Caco-2 (cell line): ENCODE data around the gene AHNAK. TPM values are rescaled to one million over a fixed set of nuclear protein-coding genes. Genes with fewer than 3 reads are reported as not detected.

Experiments used
- BruUV-seq: library from RNA; stranded (reverse); fragments of 400-500 nt; replicated peaks from 2 replicates; lab custom pipeline; 2021; lab: Mats Ljungman, UMichigan
- CTCF ChIA-PET: fragments of 300-600 bp; sonication (Branson Sonifier 250); formaldehyde crosslinking; loops from one replicate; lab custom pipeline; 2022; ENCODE audit warnings: antibody characterized with exemption; lab: Charles Lee
- POLR2A ChIA-PET: fragments of 300-600 bp; sonication (Branson Sonifier 250); formaldehyde crosslinking; loops from one replicate; lab custom pipeline; 2022; ENCODE audit warnings: antibody characterized with exemption; lab: Charles Lee
- DNase-seq, 2 experiments: peaks; one replicate each; pipeline versions ENCODE4 v3.0.0 to v3.0.0-alpha.2; 2020 to 2022
- H3K27me3 ChIP-seq: replicated peaks from 2 replicates; pipeline ENCODE4 v1.6.0; 2011; ENCODE audit warnings: low read length; ENCODE audit not compliant: control insufficient read depth, insufficient read depth
- H3K36me3 ChIP-seq: 2 replicates; pipeline ENCODE4 v1.5.1; 2011; ENCODE audit warnings: low read length; ENCODE audit not compliant: control insufficient read depth, insufficient read depth
- H3K4me1 ChIP-seq: fragments of 250-450 bp; sonication (Bioruptor Pico); 2 replicates; pipeline ENCODE4 v1.5.1; 2020; ENCODE audit warnings: mild to moderate bottlenecking
- H3K4me3 ChIP-seq: 2 replicates; pipeline ENCODE4 v1.5.1; 2011; ENCODE audit warnings: low read depth, mild to moderate bottlenecking, control low read depth, low read length
- H3K9me3 ChIP-seq: fragments of 250-450 bp; sonication (Bioruptor Pico); 2 replicates; pipeline ENCODE4 v1.5.1; 2020; ENCODE audit warnings: mild to moderate bottlenecking, moderate library complexity
- H3K27ac Mint-ChIP-seq: one replicate; pipeline ENCODE4 v1.8.0; 2022; ENCODE audit warnings: mixed read lengths; ENCODE audit not compliant: unreplicated experiment
- H3K27me3 Mint-ChIP-seq: one replicate; pipeline ENCODE4 v1.8.0; 2022; ENCODE audit warnings: mixed read lengths; ENCODE audit not compliant: insufficient read depth, unreplicated experiment
- H3K36me3 Mint-ChIP-seq: one replicate; pipeline ENCODE4 v1.8.0; 2022; ENCODE audit warnings: mild to moderate bottlenecking, mixed read lengths; ENCODE audit not compliant: insufficient read depth, unreplicated experiment
- H3K4me1 Mint-ChIP-seq: one replicate; pipeline ENCODE4 v1.8.0; 2022; ENCODE audit warnings: low read depth, mixed read lengths; ENCODE audit not compliant: unreplicated experiment
- H3K4me3 Mint-ChIP-seq: one replicate; pipeline ENCODE4 v1.8.0; 2022; ENCODE audit warnings: mild to moderate bottlenecking, moderate library complexity, mixed read lengths; ENCODE audit not compliant: unreplicated experiment
- H3K9me3 Mint-ChIP-seq: one replicate; pipeline ENCODE4 v1.8.0; 2022; ENCODE audit warnings: mixed read lengths; ENCODE audit not compliant: unreplicated experiment
- intact Hi-C: fragments of 100-400 bp; cut with micrococcal nuclease; formaldehyde crosslinking; loops from one replicate; pipeline ENCODE4 v1.10.0; 2022; ENCODE audit not compliant: unreplicated experiment
- total RNA-seq: library from RNA; stranded (reverse); gene quantifications from 2 replicates; pipeline ENCODE4 v1.2.3, GENCODE V29; 2022
- TF ChIP-seq, protein P1 (sequence below), 2 experiments: fragments of 200-600 bp in 1 of 2; IDR thresholded peaks; 1 replicate in 1 of 2; 2 replicates in 1 of 2; pipeline versions ENCODE4 v1.5.1 to v1.8.0; 2011 to 2022; ENCODE audit warnings: antibody characterized with exemption in 1 of 2, control low read depth in 1 of 2, inconsistent platforms in 1 of 2, low read depth in 1 of 2, low read length in 1 of 2, mild to moderate bottlenecking in 1 of 2, moderate library complexity in 1 of 2; ENCODE audit not compliant: insufficient read depth in 1 of 2, severe bottlenecking in 1 of 2, unreplicated experiment in 1 of 2

The AHNAK gene
- total RNA-seq, 1 experiment from 2014 or later, result 312 TPM

DNA sequence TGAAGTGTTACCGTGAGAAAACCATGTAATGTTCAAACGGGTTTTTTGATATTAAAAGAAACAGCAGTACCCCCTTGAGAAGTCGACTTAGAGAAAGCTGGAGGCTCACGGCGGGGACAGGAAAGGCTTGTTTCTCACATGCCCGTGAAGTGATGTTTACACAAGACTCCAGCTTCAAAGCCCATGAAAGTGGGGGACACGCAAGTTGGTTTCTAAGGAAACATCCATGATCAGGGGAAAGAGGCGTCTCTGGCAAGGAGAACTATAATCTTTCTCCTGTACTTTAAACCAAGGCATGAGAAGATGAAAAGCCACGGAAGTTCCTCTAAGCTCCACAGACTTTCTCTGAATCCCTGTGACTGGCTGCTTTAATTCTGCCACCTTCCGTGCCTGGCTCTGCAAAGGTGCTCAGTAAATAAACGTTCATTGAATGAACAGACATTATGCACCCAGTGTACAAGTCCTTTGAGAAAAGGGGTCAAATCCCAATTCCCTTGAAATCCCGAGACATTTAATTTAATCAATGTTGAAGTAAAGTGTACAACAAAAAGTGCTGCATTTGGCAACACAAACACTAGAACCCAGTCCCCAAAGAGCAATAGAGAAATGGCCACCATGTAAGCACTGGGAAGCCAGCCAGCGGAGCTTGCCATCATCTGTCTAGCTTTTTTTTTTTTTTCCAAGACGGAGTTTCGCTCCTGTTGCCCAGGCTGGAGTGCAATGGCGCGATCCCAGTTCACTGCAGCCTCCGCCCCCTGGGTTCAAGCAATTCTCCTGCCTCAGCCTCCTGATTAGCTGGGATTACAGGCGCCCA is 58.7 kb downstream of the AHNAK start:
- Histone ChIP-seq H3K27me3 (no peaks in the 10 kb centered on the region), H3K4me3 (no peak overlapping the region), H3K36me3 (no peaks in the 10 kb centered on the region), H3K9me3 (no peaks in the 10 kb centered on the region), H3K4me1 (peaks cover 49% of the 10 kb centered on the region)
- ChIA-PET POLR2A (interaction anchor here (0.6 kb wide), 1 partner anchor 1724 kb away, joined by 3 read pairs; no protein-coding TSS in a partner anchor), CTCF (interaction anchor here (1.1 to 3.0 kb wide), 3 partner anchors 9 to 63 kb away, joined by 5 to 9 read pairs (median 7); no protein-coding TSS in a partner anchor)
- intact Hi-C loops, result no loop called here
- Mint-ChIP-seq H3K27me3 (no peaks in the 10 kb centered on the region), H3K36me3 (peaks cover 10% of the 10 kb centered on the region), H3K27ac (peak overlapping the region; percentile 70), H3K4me3 (no peak overlapping the region), H3K4me1 (peaks cover 63% of the 10 kb centered on the region), H3K9me3 (no peaks in the 10 kb centered on the region)
- no TSS peak for BruUV-seq
- TF ChIP-seq, protein P1, sequence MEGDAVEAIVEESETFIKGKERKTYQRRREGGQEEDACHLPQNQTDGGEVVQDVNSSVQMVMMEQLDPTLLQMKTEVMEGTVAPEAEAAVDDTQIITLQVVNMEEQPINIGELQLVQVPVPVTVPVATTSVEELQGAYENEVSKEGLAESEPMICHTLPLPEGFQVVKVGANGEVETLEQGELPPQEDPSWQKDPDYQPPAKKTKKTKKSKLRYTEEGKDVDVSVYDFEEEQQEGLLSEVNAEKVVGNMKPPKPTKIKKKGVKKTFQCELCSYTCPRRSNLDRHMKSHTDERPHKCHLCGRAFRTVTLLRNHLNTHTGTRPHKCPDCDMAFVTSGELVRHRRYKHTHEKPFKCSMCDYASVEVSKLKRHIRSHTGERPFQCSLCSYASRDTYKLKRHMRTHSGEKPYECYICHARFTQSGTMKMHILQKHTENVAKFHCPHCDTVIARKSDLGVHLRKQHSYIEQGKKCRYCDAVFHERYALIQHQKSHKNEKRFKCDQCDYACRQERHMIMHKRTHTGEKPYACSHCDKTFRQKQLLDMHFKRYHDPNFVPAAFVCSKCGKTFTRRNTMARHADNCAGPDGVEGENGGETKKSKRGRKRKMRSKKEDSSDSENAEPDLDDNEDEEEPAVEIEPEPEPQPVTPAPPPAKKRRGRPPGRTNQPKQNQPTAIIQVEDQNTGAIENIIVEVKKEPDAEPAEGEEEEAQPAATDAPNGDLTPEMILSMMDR (IDR thresholded peaks at IDR 0.05; ENCODE audit: insufficient read depth in 1 of 2, low read depth in 1 of 2, low read length in 1 of 2, severe bottlenecking in 1 of 2, unreplicated experiment in 1 of 2), result no peak
- DNase-seq, result no peak

DNA sequence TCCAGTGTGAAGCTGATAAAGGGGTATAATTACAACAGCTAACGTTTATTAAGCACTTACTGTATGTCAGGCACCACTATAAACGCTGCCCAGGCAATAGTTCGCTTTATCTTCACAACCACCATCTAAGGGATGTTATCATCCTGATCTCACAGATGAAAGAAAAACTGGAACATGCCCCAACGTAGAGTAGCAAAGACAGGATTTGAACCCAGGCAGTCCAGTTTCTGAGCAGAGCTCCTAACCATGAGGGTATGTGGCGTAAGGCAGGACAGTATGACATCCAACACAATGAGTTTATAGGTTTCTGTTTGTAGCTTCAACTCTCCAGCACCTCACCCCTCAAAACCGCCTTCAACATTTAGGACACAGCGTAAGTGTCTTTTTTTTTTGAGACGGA is 59.5 kb downstream of the AHNAK start:
- Mint-ChIP-seq H3K9me3 (no peaks in the 10 kb centered on the region), H3K4me3 (no peak overlapping the region), H3K4me1 (peaks cover 69% of the 10 kb centered on the region), H3K27me3 (no peaks in the 10 kb centered on the region), H3K36me3 (peaks cover 10% of the 10 kb centered on the region), H3K27ac (peak overlapping the region; percentile 70)
- Histone ChIP-seq H3K9me3 (no peaks in the 10 kb centered on the region), H3K4me3 (no peak overlapping the region), H3K27me3 (no peaks in the 10 kb centered on the region), H3K36me3 (no peaks in the 10 kb centered on the region), H3K4me1 (peaks cover 52% of the 10 kb centered on the region)
- no peak for DNase-seq
- no TSS peak for BruUV-seq
- ChIA-PET POLR2A (no interaction called here), CTCF (interaction anchor here (1.1 to 3.0 kb wide), 3 partner anchors 10 to 62 kb away, joined by 5 to 9 read pairs (median 7); no protein-coding TSS in a partner anchor)
- TF ChIP-seq, protein P1 (IDR thresholded peaks at IDR 0.05; ENCODE audit: insufficient read depth in 1 of 2, low read depth in 1 of 2, low read length in 1 of 2, severe bottlenecking in 1 of 2, unreplicated experiment in 1 of 2), result no peak
- intact Hi-C loops, result no loop called here

DNA sequence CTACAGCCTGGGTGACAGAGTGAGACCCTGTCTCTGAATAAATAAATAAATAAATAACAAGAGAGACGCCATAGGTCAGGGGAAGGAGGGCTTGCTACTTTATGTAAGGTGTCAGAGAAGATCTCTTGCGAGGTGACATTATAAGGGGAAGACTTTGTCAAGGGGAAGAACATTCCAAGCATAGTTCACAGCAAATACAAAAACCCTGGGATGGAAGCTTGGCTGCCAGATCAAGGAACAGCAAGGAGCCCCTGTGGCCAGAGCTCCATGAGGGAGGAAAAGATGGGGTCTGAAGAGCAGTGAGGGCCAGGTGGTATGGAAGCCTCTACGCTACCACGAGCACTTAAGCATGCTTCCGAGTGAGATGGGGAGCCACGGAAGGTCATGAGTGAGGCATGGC is 62.3 kb downstream of the AHNAK start:
- Histone ChIP-seq H3K27me3 (no peaks in the 10 kb centered on the region), H3K36me3 (no peaks in the 10 kb centered on the region), H3K9me3 (no peaks in the 10 kb centered on the region), H3K4me1 (peaks cover 56% of the 10 kb centered on the region), H3K4me3 (no peak overlapping the region)
- Mint-ChIP-seq H3K27ac (peak overlapping the region; percentile 77), H3K36me3 (peaks cover 10% of the 10 kb centered on the region), H3K27me3 (no peaks in the 10 kb centered on the region), H3K9me3 (no peaks in the 10 kb centered on the region), H3K4me3 (no peak overlapping the region), H3K4me1 (peaks cover 54% of the 10 kb centered on the region)
- CTCF ChIA-PET, result interaction anchor here (0.7 to 0.9 kb wide), 2 partner anchors 17 to 20 kb away, joined by 3 to 5 read pairs; no protein-coding TSS in a partner anchor
- no peak for DNase-seq
- intact Hi-C loops, result loop anchor here (5.0 kb wide), 1 partner anchor 102 kb away; no protein-coding TSS in a partner anchor
- no TSS peak for BruUV-seq
- POLR2A ChIA-PET, result no interaction called here
- TF ChIP-seq, protein P1 (IDR thresholded peaks at IDR 0.05; ENCODE audit: insufficient read depth in 1 of 2, low read depth in 1 of 2, low read length in 1 of 2, severe bottlenecking in 1 of 2, unreplicated experiment in 1 of 2), result no peak
